ENCODE results near the gene NPAS2. TPM values are rescaled to one million over a fixed set of nuclear protein-coding genes. Genes with fewer than 3 reads are reported as not detected.

Gene NPAS2
- total RNA-seq, 1 donor = under 0.01 TPM

GRCh38 chr2:100852999-100853908, 33.3 kb downstream of the NPAS2 start:
- DNase-seq (ENCODE audit: low read depth in 2 of 3, low spot score in 2 of 3) = no peak

DNA sequence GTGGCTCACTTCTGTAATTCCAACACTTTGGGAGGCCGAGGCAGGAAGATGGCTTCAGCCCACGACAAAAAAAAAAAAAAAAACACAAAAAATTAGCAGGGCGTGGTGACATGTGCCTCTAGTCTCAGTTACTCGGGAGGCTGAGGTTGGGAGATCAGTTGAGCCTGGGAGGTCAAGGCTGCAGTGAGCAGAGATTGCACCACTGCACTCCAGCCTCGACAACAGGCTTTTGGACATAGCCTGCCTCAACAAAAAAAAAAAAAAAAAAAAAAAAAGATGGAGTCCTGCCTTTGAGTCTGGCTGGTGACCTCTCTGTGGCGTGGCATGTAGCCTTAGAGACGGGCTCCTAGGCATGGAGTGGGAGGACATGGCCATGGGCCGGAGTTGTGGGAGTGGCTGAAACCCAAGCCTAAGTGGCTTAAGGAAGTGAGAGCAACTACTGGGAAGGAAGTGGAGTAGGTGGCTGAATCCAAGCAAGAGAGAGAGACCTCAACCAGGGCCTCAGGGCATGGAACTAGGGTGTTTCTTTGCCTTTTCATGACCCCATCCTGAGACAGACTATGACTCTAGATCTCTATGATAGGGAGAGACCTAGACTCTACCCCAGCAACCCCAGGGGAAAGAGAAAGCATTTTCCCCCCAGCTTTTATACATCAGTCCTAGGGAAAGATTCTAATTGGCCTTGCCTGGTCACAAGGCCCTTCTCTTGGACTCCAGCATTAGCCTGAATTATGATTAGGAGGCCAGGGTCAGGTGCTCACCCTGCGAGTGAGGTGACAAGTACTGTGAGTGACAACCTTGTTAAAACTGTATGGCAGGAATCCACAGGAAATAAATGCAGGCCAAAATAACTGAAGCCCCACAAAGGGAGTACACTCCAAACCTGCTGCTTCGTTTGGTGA, 34.2 kb downstream of the NPAS2 start:
- DNase-seq (ENCODE audit: low read depth in 2 of 3, low spot score in 2 of 3) = no peak

DNA sequence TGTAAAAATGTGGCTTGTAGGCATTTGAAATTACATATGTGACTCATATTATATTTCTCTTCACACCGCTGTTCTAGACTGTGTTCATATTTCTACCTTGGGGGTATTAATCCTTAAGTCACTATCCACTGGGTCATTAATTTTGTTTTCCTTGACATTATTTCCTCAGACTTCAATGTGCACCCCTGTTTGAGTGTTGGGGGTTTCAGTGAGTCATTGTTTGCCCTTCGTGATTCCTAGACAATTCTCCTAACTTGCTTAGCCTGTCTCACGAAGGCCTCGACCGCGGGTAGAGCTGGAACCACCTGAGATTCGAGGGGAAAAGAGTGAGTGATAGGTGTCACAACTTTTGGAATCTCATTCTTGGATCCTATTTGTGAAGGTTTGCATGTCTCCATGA, 35.1 kb downstream of the NPAS2 start:
- DNase-seq (ENCODE audit: low read depth in 2 of 3, low spot score in 2 of 3) = no peak

DNA sequence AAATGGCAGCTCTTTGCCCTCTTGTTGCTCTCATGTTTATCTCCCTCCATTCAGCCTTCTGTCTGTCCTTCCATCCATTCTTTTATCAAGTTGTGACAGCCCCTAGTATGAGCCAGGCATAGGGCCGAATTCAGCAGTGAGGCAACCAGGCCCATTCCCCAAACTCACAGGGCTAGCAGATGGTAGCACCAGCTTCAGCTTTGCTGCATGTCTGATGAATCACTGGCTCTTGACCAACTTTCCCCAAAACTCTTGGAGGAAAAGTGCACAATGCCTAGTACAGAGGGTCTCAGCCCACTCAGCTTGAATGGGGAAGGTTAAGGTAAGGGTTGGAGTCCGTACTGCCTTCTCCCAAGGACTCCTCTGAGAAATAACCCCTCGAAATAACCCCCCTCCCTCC, 35.7 kb downstream of the NPAS2 start:
- DNase-seq (ENCODE audit: low read depth in 2 of 3, low spot score in 2 of 3) = no peak

DNA sequence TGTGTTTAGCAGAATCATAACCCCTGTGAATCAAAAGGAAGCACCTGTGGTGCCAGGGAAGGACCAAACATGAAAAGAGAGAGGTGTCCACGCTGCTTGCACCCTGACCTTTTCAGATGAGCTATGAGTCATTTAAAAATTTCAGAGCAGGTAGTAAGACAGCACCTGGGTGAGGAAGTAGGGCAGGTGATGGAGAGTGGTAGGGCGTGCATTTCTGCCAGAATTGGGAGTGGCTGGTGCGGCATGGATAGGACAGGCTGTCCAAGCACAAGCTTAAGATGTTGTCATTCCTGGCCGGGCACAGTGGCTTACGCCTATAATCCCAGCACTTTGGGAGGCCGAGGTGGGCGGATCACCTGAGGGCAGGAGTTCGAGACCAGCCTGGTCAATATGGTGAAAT, 36.8 kb downstream of the NPAS2 start:
- DNase-seq (ENCODE audit: low read depth in 2 of 3, low spot score in 2 of 3) = no peak

DNA sequence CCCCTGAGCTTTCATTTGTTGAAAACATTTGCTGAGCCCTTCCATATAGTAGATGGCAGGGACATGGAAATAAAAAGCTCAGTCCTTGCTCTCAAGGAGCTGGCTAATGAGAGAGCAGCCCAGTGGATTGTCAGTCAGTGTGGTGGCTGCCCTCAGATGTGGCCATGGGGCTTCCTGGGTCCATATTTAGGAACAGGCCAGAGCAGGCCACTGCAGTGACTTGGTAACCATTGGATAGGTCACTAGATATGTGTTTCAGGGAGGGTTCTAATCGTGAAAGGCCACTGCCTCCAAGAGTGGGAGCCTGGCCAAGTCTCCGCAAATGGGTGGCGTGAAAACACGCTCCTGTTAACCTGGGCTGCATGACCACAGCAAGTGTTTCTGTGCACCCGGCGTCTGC, 37.4 kb downstream of the NPAS2 start:
- DNase-seq (ENCODE audit: low read depth in 2 of 3, low spot score in 2 of 3) = no peak

- no peak for DNase-seq (ENCODE audit: low read depth in 2 of 3, low spot score in 2 of 3)
Measured at GRCh38 chr2:100857915-100858314, 38.0 kb downstream of the NPAS2 start.

GRCh38 chr2:100859902-100860301, 40.0 kb downstream of the NPAS2 start:
- DNase-seq (ENCODE audit: low read depth in 2 of 3, low spot score in 2 of 3) = no peak

DNA sequence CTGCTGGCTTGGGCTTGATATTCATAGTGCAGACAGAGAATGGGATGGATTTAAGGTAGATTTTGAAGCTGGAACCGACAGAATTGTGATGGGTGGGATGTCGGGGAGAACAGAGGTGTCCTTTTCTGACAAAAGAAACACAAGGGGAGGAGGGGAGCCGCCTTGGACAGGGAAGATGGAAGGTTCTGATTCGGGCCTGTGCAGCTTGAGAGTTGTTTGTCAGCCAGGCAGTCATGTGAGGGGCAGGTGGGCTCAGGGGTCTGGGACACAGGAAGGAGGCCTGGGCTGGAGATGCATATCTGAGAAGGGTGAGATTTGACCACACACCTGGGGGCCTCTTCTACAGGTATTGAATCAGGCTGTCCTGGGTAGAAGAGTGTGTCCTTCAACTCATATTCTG, 41.4 kb downstream of the NPAS2 start:
- no peak for DNase-seq (ENCODE audit: low read depth in 2 of 3, low spot score in 2 of 3)

DNA sequence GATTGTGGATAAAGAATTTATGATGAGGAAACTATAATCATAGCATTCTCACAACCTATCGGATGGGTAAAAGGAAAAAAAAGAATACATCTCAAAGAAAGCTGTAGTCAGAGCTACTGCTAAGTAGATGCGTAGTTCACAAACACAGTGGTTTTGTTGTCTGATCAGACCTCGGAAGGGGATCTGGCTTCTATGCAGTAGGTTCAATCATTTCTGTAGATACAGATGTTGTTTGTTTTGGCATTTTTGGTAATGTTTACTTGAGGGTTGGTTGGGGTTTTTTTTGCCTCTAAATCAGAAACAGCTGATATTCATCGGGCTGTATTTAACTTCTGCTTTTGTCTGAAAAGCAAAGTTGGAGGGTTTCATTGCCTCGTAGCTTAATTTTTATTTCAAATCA, 42.1 kb downstream of the NPAS2 start:
- DNase-seq (ENCODE audit: low read depth in 2 of 3, low spot score in 2 of 3) = no peak

- no peak for DNase-seq (ENCODE audit: low read depth in 2 of 3, low spot score in 2 of 3)
Measured at GRCh38 chr2:100865816-100866460, 46.0 kb downstream of the NPAS2 start.

GRCh38 chr2:100868083-100868482, 48.1 kb downstream of the NPAS2 start:
- DNase-seq (ENCODE audit: low read depth in 2 of 3, low spot score in 2 of 3) = no peak

DNA sequence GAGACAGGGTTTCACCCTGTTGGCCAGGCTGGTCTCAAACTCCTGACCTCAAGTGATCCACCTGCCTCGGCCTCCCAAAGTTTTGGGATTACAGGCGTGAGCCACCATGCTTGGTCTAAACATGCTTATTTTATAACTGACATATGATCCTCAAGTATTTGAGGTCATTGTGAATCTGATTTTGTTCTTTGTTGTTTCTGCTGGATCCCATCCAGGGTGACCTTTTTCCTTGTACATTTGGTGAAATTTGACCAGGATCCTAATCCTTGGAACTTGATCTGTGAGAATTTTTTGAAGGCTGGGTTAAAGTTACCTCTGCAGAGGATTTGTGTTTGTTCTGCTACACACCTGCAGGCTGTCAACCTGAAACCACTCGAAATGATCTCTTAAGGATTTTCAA, 49.2 kb downstream of the NPAS2 start:
- no peak for DNase-seq (ENCODE audit: low read depth in 2 of 3, low spot score in 2 of 3)

DNA sequence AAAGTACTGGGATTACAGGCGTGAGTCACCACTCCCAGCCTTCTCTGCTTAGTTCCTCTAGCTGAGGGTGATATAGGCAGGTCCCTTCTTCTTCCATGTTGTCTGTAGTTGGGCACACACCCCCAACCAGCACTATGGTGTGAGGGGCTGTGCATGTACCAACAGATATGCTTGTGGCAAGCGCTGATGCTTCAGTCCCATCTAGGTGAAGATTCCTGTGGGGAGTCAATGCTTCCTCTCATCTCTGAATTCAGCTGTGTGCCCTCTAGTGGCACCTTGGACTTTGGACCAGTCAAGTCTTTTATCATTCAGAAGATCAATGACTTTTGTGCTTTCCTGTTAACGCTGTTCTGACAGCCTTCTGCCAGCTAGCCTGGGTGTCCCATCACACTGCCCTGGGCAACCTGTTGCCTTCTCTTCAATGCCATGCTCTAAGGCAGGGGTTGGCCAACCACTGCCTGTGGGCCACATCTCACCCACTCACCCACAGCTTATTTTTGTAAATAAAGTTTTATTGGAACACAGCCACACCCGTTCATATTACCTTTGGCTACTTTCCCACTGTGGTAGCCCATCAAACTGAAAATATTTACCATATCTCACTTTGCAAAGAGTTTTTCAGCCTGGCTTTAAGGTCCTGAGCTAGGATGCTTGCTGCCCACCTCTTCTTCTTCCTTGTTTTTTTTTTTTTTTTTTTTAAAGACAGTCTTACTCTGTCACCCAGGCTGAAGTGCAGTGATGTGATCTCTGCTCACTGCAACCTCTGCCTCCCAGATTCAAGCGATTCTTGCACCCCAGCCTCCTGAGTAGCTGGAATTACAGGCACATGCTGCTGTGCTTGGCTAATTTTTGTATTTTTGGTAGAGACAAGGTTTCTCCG, 51.0 kb downstream of the NPAS2 start:
- DNase-seq (ENCODE audit: low read depth in 2 of 3, low spot score in 2 of 3) = no peak

DNA sequence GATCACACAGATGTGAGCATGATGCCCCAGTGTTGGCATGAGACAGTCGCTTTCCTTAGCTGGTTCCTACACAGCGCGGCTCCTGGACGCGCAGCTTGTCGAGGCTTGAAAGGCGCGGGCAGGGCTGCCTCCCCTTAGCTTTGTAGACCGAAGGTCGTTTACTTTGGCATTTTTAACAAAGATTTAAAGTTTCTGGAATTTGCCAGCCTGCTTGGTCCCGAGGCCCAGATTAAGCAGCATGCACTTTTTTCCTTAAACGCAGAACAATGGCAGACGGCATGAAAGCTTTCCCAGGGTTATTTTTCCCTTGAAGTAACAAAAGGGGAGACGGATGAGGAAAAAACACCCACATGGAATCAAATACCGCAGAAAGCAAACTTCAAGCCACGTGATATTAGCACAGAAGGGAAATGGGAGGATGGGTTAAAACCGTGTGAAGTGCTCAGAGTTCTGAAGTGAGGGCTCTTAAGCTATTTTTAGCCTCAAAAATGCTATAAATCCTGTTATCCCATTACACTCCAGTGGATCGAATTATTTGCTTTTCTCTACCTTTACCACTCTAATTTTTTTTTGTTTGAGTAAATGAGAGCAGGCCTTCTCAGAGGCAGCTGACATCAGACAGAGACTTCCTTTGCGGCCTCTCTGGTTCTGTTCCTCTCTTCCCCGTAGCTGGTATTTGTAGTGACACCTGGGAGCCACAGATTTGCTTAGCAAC, 55.7 kb downstream of the NPAS2 start:
- no peak for DNase-seq (ENCODE audit: low read depth in 2 of 3, low spot score in 2 of 3)

DNA sequence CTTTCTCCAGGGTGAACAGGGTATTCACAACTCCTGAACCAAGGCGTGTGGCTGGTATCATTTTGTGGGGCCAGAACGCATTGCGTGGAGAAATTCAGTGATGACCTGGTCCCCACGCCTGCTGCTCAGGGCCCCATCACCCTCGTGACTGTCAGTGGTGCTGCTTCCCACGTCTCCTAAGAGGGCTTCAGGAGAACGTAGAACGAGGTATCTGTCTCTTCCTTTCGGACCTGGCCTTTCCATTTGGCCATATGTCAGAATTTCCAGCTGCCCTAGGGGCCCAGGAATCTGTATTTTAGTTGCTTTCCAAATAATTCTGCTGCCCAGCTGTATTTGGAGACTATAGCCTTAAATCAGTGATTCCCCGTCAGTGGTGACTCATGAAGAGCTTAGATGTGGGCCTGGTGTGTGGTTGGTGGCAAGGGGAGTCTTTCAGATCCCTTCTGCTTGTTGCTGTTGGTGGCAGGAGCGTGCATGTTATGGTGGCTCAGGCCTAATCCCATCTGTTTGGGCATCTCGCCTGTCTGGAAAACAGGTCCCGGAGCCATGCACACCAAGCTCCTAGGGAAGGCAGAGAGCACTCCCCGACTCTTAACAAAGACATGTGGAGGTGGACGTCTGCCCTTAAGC, 56.4 kb downstream of the NPAS2 start:
- DNase-seq (ENCODE audit: low read depth in 2 of 3, low spot score in 2 of 3) = no peak

GRCh38 chr2:100877555-100877954, 57.6 kb downstream of the NPAS2 start:
- DNase-seq (ENCODE audit: low read depth in 2 of 3, low spot score in 2 of 3) = no peak

DNA sequence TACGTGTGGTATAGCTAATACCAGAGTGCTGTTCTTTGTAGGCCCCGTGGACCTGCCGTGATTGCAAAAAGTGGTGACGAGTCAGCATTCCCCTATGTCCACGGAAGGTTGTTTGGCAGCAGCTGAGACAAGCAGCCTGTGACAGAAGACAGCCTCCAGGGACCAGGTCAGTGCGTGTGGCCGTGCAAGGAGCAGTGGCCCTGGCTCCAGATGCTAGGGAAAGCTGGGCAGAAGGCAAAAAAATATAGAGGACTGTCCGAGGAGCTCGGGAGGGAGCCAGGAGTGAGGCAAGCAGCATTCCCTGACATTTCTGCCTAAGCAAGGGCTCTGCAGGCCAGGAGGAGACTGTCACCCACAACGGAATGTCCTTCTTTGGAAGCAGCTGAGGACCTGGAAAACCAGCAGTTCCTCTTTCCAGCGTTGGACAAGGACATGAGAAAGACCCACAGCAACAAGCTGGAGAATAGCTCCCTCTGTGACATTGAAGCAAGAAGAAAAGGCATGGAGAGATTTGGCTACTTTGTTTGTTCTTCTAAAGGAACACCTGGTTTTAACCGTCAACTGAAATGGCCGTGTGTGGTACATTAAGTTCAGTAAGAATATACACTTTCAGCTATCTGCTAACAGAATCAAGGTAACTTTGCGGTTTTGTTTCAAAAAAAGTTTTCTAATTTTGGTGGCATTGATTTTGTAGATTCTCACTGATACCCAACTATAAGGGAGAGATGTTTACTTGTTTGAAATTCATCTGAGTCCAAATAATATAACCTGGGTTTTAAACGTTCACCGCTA, 58.3 kb downstream of the NPAS2 start:
- no peak for DNase-seq (ENCODE audit: low read depth in 2 of 3, low spot score in 2 of 3)
